BLaER1 (cell line): ENCODE measurements around the gene PNLIPRP3.

ENCODE experiments used
- H3K27ac ChIP-seq: shearing (Covaris generic); formaldehyde crosslinking; 2 replicates; pipeline ENCODE4 v1.8.1; 2022
- H3K27me3 ChIP-seq: shearing (Covaris generic); formaldehyde crosslinking; 2 replicates; pipeline ENCODE4 v1.8.1; 2022
- H3K36me3 ChIP-seq: shearing (Covaris generic); formaldehyde crosslinking; 2 replicates; pipeline ENCODE4 v1.8.1; 2022
- H3K4me1 ChIP-seq: shearing (Covaris generic); formaldehyde crosslinking; 2 replicates; pipeline ENCODE4 v1.8.1; 2022
- H3K4me2 ChIP-seq: shearing (Covaris generic); formaldehyde crosslinking; 2 replicates; pipeline ENCODE4 v1.8.1; 2022
- H3K4me3 ChIP-seq: shearing (Covaris generic); formaldehyde crosslinking; 2 replicates; pipeline ENCODE4 v1.8.1; 2022
- H3K9ac ChIP-seq: shearing (Covaris generic); formaldehyde crosslinking; 2 replicates; pipeline ENCODE4 v1.8.1; 2022
- H3K9me3 ChIP-seq: shearing (Covaris generic); formaldehyde crosslinking; 2 replicates; pipeline ENCODE4 v1.8.1; 2022
- H4K20me1 ChIP-seq: shearing (Covaris generic); formaldehyde crosslinking; 2 replicates; pipeline ENCODE4 v1.8.1; 2022
- Cebpa-rat ChIP-seq: shearing (Covaris generic); IDR thresholded peaks from 2 replicates; pipeline ENCODE4 v1.8.1; 2022

Gene PNLIPRP3

GRCh38 chr10:116470071-116470470 is 42.4 kb downstream of the PNLIPRP3 start:
- Histone ChIP-seq H3K9me3 (no peaks in the 10 kb centered on the region), H3K9ac (no peak overlapping the region), H3K27ac (no peak overlapping the region), H3K27me3 (no peaks in the 10 kb centered on the region), H3K4me3 (no peak overlapping the region), H3K4me1 (no peaks in the 10 kb centered on the region), H4K20me1 (no peaks in the 10 kb centered on the region), H3K36me3 (no peaks in the 10 kb centered on the region), H3K4me2 (no peak overlapping the region)
- no peak for TF ChIP-seq Cebpa-rat

- Histone ChIP-seq H3K9me3 (no peaks in the 10 kb centered on the region), H3K36me3 (no peaks in the 10 kb centered on the region), H3K4me3 (no peak overlapping the region), H3K9ac (no peak overlapping the region), H3K4me1 (no peaks in the 10 kb centered on the region), H3K27me3 (no peaks in the 10 kb centered on the region), H3K27ac (no peak overlapping the region), H4K20me1 (no peaks in the 10 kb centered on the region), H3K4me2 (no peak overlapping the region)
- TF ChIP-seq Cebpa-rat = no peak
Measured at GRCh38 chr10:116470768-116471415, 43.2 kb downstream of the PNLIPRP3 start.

- no peak overlapping the region for H3K4me2 ChIP-seq
- no peak for TF ChIP-seq Cebpa-rat
Measured at GRCh38 chr10:116472891-116473290, 45.2 kb downstream of the PNLIPRP3 start.

GRCh38 chr10:116475866-116476265 is 48.2 kb downstream of the PNLIPRP3 start:
- Histone ChIP-seq H3K4me2 (no peak overlapping the region), H3K9ac (no peak overlapping the region), H3K36me3 (no peaks in the 10 kb centered on the region), H3K9me3 (no peaks in the 10 kb centered on the region), H3K4me3 (no peak overlapping the region), H3K27me3 (no peaks in the 10 kb centered on the region), H4K20me1 (no peaks in the 10 kb centered on the region), H3K27ac (no peak overlapping the region), H3K4me1 (peaks cover 10% of the 10 kb centered on the region)
- no peak for TF ChIP-seq Cebpa-rat

More at GRCh38 chr10:116472891-116473290, 45.2 kb downstream of the PNLIPRP3 start:
- Histone ChIP-seq H3K36me3 (no peaks in the 10 kb centered on the region), H4K20me1 (no peaks in the 10 kb centered on the region), H3K9ac (no peak overlapping the region), H3K27ac (no peak overlapping the region), H3K4me1 (peaks cover 1% of the 10 kb centered on the region), H3K4me3 (no peak overlapping the region), H3K9me3 (no peaks in the 10 kb centered on the region), H3K27me3 (no peaks in the 10 kb centered on the region)

GRCh38 chr10:116476461-116476860 is 48.8 kb downstream of the PNLIPRP3 start:
- H3K4me2 ChIP-seq = no peak overlapping the region
- no peaks in the 10 kb centered on the region for H4K20me1 ChIP-seq
- H3K9ac ChIP-seq = no peak overlapping the region
- H3K36me3 ChIP-seq = no peaks in the 10 kb centered on the region
- H3K4me1 ChIP-seq = peaks cover 10% of the 10 kb centered on the region
- no peak for TF ChIP-seq Cebpa-rat
- H3K27me3 ChIP-seq = no peaks in the 10 kb centered on the region
- H3K4me3 ChIP-seq = no peak overlapping the region
- H3K9me3 ChIP-seq = no peaks in the 10 kb centered on the region
- no peak overlapping the region for H3K27ac ChIP-seq

GRCh38 chr10:116477986-116478664 is 50.5 kb downstream of the PNLIPRP3 start:
- no peak for TF ChIP-seq Cebpa-rat
- Histone ChIP-seq H3K4me3 (no peak overlapping the region), H4K20me1 (no peaks in the 10 kb centered on the region), H3K4me1 (peaks cover 10% of the 10 kb centered on the region), H3K27ac (no peak overlapping the region), H3K4me2 (peak overlapping the region; percentile 39), H3K9ac (no peak overlapping the region), H3K36me3 (no peaks in the 10 kb centered on the region), H3K27me3 (no peaks in the 10 kb centered on the region), H3K9me3 (no peaks in the 10 kb centered on the region)

GRCh38 chr10:116486770-116487448 is 59.3 kb downstream of the PNLIPRP3 start:
- Histone ChIP-seq H3K27ac (no peak overlapping the region), H3K9me3 (no peaks in the 10 kb centered on the region), H4K20me1 (no peaks in the 10 kb centered on the region), H3K9ac (no peak overlapping the region), H3K4me3 (no peak overlapping the region), H3K36me3 (no peaks in the 10 kb centered on the region), H3K4me2 (no peak overlapping the region), H3K4me1 (no peaks in the 10 kb centered on the region), H3K27me3 (no peaks in the 10 kb centered on the region)
- TF ChIP-seq Cebpa-rat = no peak

GRCh38 chr10:116487522-116488430 is 60.1 kb downstream of the PNLIPRP3 start:
- no peaks in the 10 kb centered on the region for H3K9me3 ChIP-seq
- no peak for TF ChIP-seq Cebpa-rat
- no peak overlapping the region for H3K4me3 ChIP-seq
- H3K27me3 ChIP-seq = no peaks in the 10 kb centered on the region
- no peak overlapping the region for H3K4me2 ChIP-seq
- no peaks in the 10 kb centered on the region for H3K4me1 ChIP-seq
- no peak overlapping the region for H3K27ac ChIP-seq
- no peaks in the 10 kb centered on the region for H3K36me3 ChIP-seq
- H3K9ac ChIP-seq = no peak overlapping the region
- no peaks in the 10 kb centered on the region for H4K20me1 ChIP-seq

GRCh38 chr10:116489460-116489859 is 61.8 kb downstream of the PNLIPRP3 start:
- H4K20me1 ChIP-seq = no peaks in the 10 kb centered on the region

More at GRCh38 chr10:116489460-116489859, 61.8 kb downstream of the PNLIPRP3 start:
- no peak for TF ChIP-seq Cebpa-rat
- H3K4me2 ChIP-seq = no peak overlapping the region
- no peak overlapping the region for H3K4me3 ChIP-seq
- no peak overlapping the region for H3K27ac ChIP-seq
- no peaks in the 10 kb centered on the region for H3K4me1 ChIP-seq
- no peaks in the 10 kb centered on the region for H3K36me3 ChIP-seq
- H3K9me3 ChIP-seq = no peaks in the 10 kb centered on the region
- H3K9ac ChIP-seq = no peak overlapping the region
- H3K27me3 ChIP-seq = no peaks in the 10 kb centered on the region
